ENCODE data around the gene VTA1. TPM values are rescaled to one million over a fixed set of nuclear protein-coding genes. Genes with fewer than 3 reads are reported as not detected.

VTA1 gene
- total and polyA plus RNA-seq, 2 of the 8 experiments (the other 6 are each of a cell fraction or from before 2014, with no cell fraction given), result 63.6 to 67.0 TPM

GRCh38 chr6:142172758-142173157, 25.7 kb downstream of the VTA1 start (continued):
- no peak for TF ChIP-seq BRCA1 (IDR thresholded peaks at IDR 0.05; ENCODE audit: low read depth, low read length)

Data from H1 (cell line).